Upper lobe of left lung (tissue), 6 donors: Measurements from ENCODE around the gene LGI4. TPM values are rescaled to one million over a fixed set of nuclear protein-coding genes. Genes with fewer than 3 reads are reported as not detected.
A peak's percentile ranks its signal among the peaks of the same experiment; 100 is the strongest.

Experiments used
- ATAC-seq, 2 donors: fragments of 200-7000 bp; cut with Tn5 transposase; one replicate each; pipeline ENCODE4 v1.9.1; 2022; ENCODE audit warnings: mild to moderate bottlenecking in 2 of 2, moderate library complexity in 2 of 2; ENCODE audit not compliant: low FRiP score in 2 of 2
- DNase-seq, 2 donors: peaks; one replicate each; pipeline ENCODE4 v3.0.0-alpha.2; 2019 to 2020
- H3K27ac ChIP-seq, 4 donors: fragments of 200-600 bp; sonication (generic); one replicate each; pipeline ENCODE4 v1.5.1; 2016 to 2019
- H3K27me3 ChIP-seq, 4 donors: fragments of 200-600 bp; sonication (generic); one replicate each; pipeline ENCODE4 v1.5.1; 2017 to 2019
- H3K36me3 ChIP-seq, 4 donors: fragments of 200-600 bp; sonication (generic); one replicate each; pipeline ENCODE4 v1.5.1; 2016 to 2019
- H3K4me1 ChIP-seq, 4 donors: fragments of 200-600 bp; sonication (generic); one replicate each; pipeline ENCODE4 v1.5.1; 2018 to 2019
- H3K4me3 ChIP-seq, 4 donors: fragments of 200-600 bp; sonication (generic); one replicate each; pipeline ENCODE4 v1.5.1; 2017 to 2019; ENCODE audit warnings: mild to moderate bottlenecking in 2 of 4, moderate library complexity in 1 of 4
- H3K9me3 ChIP-seq, 4 donors: fragments of 200-600 bp; sonication (generic); one replicate each; pipeline ENCODE4 v1.5.1; 2018 to 2019
- EP300 ChIP-seq, 4 donors: sonication (generic); formaldehyde crosslinking; IDR thresholded peaks; one replicate each; pipeline ENCODE4 v1.5.1; 2017; ENCODE audit warnings: antibody characterized with exemption in 4 of 4, control low read depth in 2 of 4
- POLR2A ChIP-seq, 4 donors: fragments of 450-650 bp; IDR thresholded peaks; one replicate each; pipeline ENCODE4 v1.5.1; 2016 to 2017; ENCODE audit warnings: antibody characterized with exemption in 4 of 4, mild to moderate bottlenecking in 2 of 4
- POLR2AphosphoS5 ChIP-seq, 2 donors: sonication (generic); formaldehyde crosslinking; IDR thresholded peaks; one replicate each; pipeline ENCODE4 v1.5.1; 2017; ENCODE audit warnings: antibody characterized with exemption in 2 of 2
- WGBS, 2 donors: methylation state at CpG; one replicate each; pipeline ENCODE4 v1.1.5; 2017 to 2018; 5-methylcytosine and 5-hydroxymethylcytosine counted together
- total RNA-seq, 6 donors: library from RNA; depleted of rRNA in 4 of 6; stranded (reverse); fragments of >200 nt in 4 of 6; gene quantifications; one replicate each; pipeline versions ENCODE4 v1.1.0 to v1.2.1, GENCODE V29; 2016 to 2021
- TF ChIP-seq, protein P1 (sequence below), 6 experiments: fragments of 450-650 bp in 4 of 6; fragments of 200-600 bp in 2 of 6; sonication (generic) in 2 of 6; IDR thresholded peaks; one replicate each; pipeline ENCODE4 v1.5.1; 2016 to 2019; ENCODE audit warnings: antibody characterized with exemption in 6 of 6
- donor health status: DM: no; HTN: no; CAD: no; lungs with moderate emphysema.
- donor health status: DM: no; HTN: yes; CAD: no; lungs with severe emphysema.

LGI4 gene
- 10 to 100 TPM in 2 of 6 donors, 1 to 10 TPM in 4; 3.3 to 25.3 (median 7.1) TPM for total RNA-seq

DNA sequence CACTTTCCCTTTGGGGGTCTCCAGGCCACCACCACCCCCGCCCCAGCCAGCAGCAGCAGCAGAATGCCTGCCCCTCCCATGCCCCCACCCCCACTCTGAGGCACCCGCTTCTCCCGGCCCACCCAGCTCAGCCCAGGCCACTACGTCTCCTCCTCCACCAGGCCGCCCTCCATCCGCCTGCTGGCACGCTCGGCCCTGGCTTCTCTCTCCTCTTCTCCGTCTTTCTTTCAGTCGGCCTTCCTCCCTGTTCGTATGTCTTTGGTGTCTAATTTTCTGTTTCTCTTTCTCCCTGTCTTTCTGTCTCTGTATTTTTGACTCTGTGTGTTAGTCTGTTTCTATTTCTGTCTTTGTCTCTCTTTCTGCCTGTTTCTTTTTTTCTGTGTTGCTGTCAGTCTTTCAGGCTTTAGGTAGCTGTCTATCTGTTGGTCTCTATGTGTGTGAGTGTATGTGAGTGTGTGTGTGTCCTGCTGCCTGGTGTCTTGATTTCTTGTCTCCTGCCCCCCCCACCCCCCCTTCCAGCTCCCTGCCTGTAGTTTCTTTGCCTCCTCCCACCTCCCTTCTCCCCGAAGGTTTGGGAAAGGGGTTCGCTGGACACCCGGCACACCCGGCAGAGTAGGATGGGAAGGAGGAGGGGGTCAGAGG lies at the start of gene LGI4:
Gene LGI4 (minus strand): TSS at position 459 of the 642 bp plus-strand sequence. CDS start 379 bp downstream, at position 80.
- Histone ChIP-seq H3K4me3 (peak within 1 kb of the TSS in 3 of 4 donors; percentile 9 to 32 (median 24)), H3K27ac (peak within 1 kb of the TSS; percentile 39 to 87 (median 64)), H3K9me3 (no peaks in the 10 kb centered on the region), H3K4me1 (peaks cover 3 to 12% (median 12%) of the 10 kb centered on the region in 4 donors), H3K36me3 (no peaks in the 10 kb centered on the region), H3K27me3 (no peaks in the 10 kb centered on the region)
- 72 to 81% methylated on average over 12 to 13 of the region's 15 CpGs for WGBS, 2 donors
- TF ChIP-seq POLR2AphosphoS5 (IDR thresholded peaks at IDR 0.05) = no peak
- no peak for TF ChIP-seq POLR2A (IDR thresholded peaks at IDR 0.05)
- TF ChIP-seq, protein P1, sequence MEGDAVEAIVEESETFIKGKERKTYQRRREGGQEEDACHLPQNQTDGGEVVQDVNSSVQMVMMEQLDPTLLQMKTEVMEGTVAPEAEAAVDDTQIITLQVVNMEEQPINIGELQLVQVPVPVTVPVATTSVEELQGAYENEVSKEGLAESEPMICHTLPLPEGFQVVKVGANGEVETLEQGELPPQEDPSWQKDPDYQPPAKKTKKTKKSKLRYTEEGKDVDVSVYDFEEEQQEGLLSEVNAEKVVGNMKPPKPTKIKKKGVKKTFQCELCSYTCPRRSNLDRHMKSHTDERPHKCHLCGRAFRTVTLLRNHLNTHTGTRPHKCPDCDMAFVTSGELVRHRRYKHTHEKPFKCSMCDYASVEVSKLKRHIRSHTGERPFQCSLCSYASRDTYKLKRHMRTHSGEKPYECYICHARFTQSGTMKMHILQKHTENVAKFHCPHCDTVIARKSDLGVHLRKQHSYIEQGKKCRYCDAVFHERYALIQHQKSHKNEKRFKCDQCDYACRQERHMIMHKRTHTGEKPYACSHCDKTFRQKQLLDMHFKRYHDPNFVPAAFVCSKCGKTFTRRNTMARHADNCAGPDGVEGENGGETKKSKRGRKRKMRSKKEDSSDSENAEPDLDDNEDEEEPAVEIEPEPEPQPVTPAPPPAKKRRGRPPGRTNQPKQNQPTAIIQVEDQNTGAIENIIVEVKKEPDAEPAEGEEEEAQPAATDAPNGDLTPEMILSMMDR (IDR thresholded peaks at IDR 0.05) = no peak
- no peak for TF ChIP-seq EP300 (IDR thresholded peaks at IDR 0.05)
- ATAC-seq = no peak
- no peak for DNase-seq

GRCh38 chr19:35184267-35184666 lies 49.4 kb upstream of the LGI4 start:
- WGBS, 2 donors = 83 to 97% methylated on average over 1 of the region's 1 CpG

DNA sequence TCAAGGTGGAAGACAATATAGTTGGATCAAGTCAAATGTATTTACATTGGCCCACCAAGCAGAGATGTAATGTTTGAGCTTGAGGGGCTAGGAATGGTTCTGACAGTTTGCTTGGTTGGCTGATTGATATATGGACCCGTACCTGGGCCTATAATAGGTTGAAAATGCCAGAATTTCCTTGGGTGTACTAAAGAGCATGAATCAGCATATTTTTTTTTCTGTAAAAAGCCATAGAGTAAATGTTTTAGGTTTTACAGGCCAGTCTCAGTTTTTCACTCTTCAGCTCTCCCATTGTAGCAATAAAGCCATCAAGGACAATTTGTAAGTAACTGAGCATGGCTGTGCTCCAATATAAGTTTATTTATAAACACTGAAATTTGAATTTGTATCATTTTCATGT lies 46.5 kb upstream of the LGI4 start:
- 94 to 97% methylated on average over 1 of the region's 1 CpG for WGBS, 2 donors
- Histone ChIP-seq H3K9me3 (no peaks in the 10 kb centered on the region), H3K4me1 (peaks cover 0 to under 1% (median 0%) of the 10 kb centered on the region in 4 donors), H3K27me3 (no peaks in the 10 kb centered on the region), H3K4me3 (no peak overlapping the region), H3K36me3 (no peaks in the 10 kb centered on the region), H3K27ac (no peak overlapping the region)
- DNase-seq (no peak), ATAC-seq (no peak)
- TF ChIP-seq EP300 (IDR thresholded peaks at IDR 0.05) (no peak), POLR2A (IDR thresholded peaks at IDR 0.05) (no peak), POLR2AphosphoS5 (IDR thresholded peaks at IDR 0.05) (no peak)
- TF ChIP-seq, protein P1 (IDR thresholded peaks at IDR 0.05) = no peak

More at GRCh38 chr19:35184267-35184666, 49.4 kb upstream of the LGI4 start:
- H3K4me1 ChIP-seq = no peaks in the 10 kb centered on the region
- H3K27me3 ChIP-seq = no peaks in the 10 kb centered on the region
- DNase-seq (no peak), ATAC-seq (no peak)
- H3K4me3 ChIP-seq = no peak overlapping the region
- no peak overlapping the region for H3K27ac ChIP-seq
- TF ChIP-seq, protein P1 (IDR thresholded peaks at IDR 0.05) = no peak
- no peak for TF ChIP-seq POLR2AphosphoS5 (IDR thresholded peaks at IDR 0.05)
- no peak for TF ChIP-seq POLR2A (IDR thresholded peaks at IDR 0.05)
- no peak for TF ChIP-seq EP300 (IDR thresholded peaks at IDR 0.05)
- H3K36me3 ChIP-seq = no peaks in the 10 kb centered on the region
- H3K9me3 ChIP-seq = no peaks in the 10 kb centered on the region

- Histone ChIP-seq H3K4me3 (no peak overlapping the region), H3K4me1 (peaks cover 0 to 9% (median 5%) of the 10 kb centered on the region in 4 donors), H3K9me3 (no peaks in the 10 kb centered on the region), H3K36me3 (no peaks in the 10 kb centered on the region), H3K27ac (no peak overlapping the region), H3K27me3 (no peaks in the 10 kb centered on the region)
- TF ChIP-seq POLR2AphosphoS5 (IDR thresholded peaks at IDR 0.05) = no peak
- no peak for TF ChIP-seq POLR2A (IDR thresholded peaks at IDR 0.05)
- no peak for TF ChIP-seq EP300 (IDR thresholded peaks at IDR 0.05)
- TF ChIP-seq, protein P1 (IDR thresholded peaks at IDR 0.05) = no peak
- no peak for ATAC-seq
- WGBS, 2 donors = 71 to 80% methylated on average over 3 of the region's 3 CpGs
- DNase-seq = no peak
These were observed 45.0 kb upstream of the LGI4 start for GRCh38 chr19:35179830-35180229.

- no peak for DNase-seq
- TF ChIP-seq EP300 (IDR thresholded peaks at IDR 0.05) (no peak), POLR2AphosphoS5 (IDR thresholded peaks at IDR 0.05) (no peak), POLR2A (IDR thresholded peaks at IDR 0.05) (no peak)
- TF ChIP-seq, protein P1 (IDR thresholded peaks at IDR 0.05) = no peak
- ATAC-seq = peak in 1 of 2 donors; percentile 85
- H3K27ac ChIP-seq = no peak overlapping the region
- H3K9me3 ChIP-seq = no peaks in the 10 kb centered on the region
- 55 to 58% methylated on average over 2 of the region's 2 CpGs for WGBS, 2 donors
- H3K36me3 ChIP-seq = no peaks in the 10 kb centered on the region
- H3K27me3 ChIP-seq = no peaks in the 10 kb centered on the region
- H3K4me3 ChIP-seq = no peak overlapping the region
- peaks cover 0 to 9% (median 5%) of the 10 kb centered on the region in 4 donors for H3K4me1 ChIP-seq
These were observed 43.8 kb upstream of the LGI4 start for GRCh38 chr19:35178701-35179100.
